ENCODE results near the gene COMMD9.

- TF ChIP-seq BCL11A (IDR thresholded peaks at IDR 0.05; ENCODE audit: low read depth in 2 of 2, low read length in 2 of 2) (no peak), CTCF (IDR thresholded peaks at IDR 0.05; ENCODE audit: control extremely low read depth in 1 of 3, insufficient read depth in 1 of 3, low read depth in 1 of 3, low read length in 3 of 3) (no peak), POLR2A (IDR thresholded peaks at IDR 0.05; ENCODE audit: control extremely low read depth in 1 of 2, low read depth in 2 of 2, low read length in 2 of 2) (no peak), CREB1 (IDR thresholded peaks at IDR 0.05) (no peak), SIN3A (conservative IDR thresholded peaks at IDR 0.05 in 1 of 2, IDR thresholded peaks at IDR 0.05 in 1 of 2; ENCODE audit: low read depth in 1 of 2, low read length in 2 of 2) (no peak), EP300 (IDR thresholded peaks at IDR 0.05; ENCODE audit: borderline replicate concordance in 1 of 2, low read depth in 2 of 2, low read length in 2 of 2) (no peak), SRF (IDR thresholded peaks at IDR 0.05; ENCODE audit: low read depth, low read length) (no peak), GABPA (IDR thresholded peaks at IDR 0.05; ENCODE audit: borderline replicate concordance, insufficient read depth, low read length) (no peak)
- TF ChIP-seq, protein P1, sequence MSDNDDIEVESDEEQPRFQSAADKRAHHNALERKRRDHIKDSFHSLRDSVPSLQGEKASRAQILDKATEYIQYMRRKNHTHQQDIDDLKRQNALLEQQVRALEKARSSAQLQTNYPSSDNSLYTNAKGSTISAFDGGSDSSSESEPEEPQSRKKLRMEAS (IDR thresholded peaks at IDR 0.05) = no peak
Observed at GRCh38 chr11:36270701-36271100, 18.5 kb downstream of the COMMD9 start.

Data from H1 (cell line).